GM21390 (cell line): ENCODE results near the gene MEGF11.
"Not testable (repeated sequence)": the region's sequence is repeated elsewhere in the genome, so short reads cannot be mapped to it uniquely, and the experiment has no call there.

Experiments used
- ATAC-seq: cut with Tn5 transposase; IDR thresholded peaks from one replicate; pipeline ENCODE4 v1.9.1; 2021; ENCODE audit not compliant: unreplicated experiment

MEGF11 gene

DNA sequence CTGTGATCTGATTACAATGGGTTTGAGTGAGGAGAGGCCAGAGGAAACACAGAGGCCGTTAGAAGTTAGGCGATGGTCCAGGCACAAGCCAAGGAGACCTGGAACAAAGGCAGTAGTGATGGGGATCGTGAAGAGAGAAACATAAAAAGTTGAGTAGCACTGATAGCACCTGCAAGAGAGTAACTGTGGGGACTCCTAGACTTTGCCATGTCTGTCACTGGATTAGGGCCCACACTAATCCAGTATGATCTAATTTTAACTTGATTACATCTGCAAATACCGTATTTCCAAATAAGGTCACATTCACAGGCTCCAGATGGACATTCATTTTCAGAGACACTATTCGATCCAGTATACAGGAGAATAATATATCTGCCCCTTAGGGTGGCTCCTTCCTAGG, 239.5 kb downstream of the MEGF11 start:
- no peak for ATAC-seq

DNA sequence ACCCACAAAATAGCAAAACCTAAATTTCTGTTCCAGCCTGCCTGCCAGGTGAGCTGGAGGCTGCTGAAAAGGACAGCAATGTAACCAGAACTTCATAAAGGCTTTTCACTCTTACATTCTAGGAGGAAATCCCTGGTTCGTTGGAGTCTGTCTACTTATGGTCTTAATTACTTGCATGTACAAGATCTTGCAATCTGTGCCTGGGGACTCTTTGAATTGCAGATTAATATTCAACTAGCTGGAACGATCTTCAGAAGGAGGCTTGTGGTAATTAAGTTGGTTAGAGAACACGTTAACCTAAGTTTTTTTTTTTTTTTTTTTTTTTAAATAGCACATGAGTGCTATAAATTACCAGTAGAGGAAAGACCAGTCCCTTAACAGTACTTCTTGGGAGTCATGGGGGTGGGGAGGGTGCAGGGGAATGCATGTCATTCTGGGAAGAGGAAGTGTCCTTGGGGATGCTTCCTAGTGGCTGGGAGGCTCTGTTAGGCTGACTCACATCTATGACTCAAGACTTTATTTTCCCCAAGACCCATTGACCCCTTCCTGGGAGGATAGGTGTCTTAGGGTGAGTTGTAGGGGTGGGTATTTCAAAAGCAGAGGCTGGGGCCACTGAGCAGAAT, 244.5 kb downstream of the MEGF11 start:
- no peak for ATAC-seq

DNA sequence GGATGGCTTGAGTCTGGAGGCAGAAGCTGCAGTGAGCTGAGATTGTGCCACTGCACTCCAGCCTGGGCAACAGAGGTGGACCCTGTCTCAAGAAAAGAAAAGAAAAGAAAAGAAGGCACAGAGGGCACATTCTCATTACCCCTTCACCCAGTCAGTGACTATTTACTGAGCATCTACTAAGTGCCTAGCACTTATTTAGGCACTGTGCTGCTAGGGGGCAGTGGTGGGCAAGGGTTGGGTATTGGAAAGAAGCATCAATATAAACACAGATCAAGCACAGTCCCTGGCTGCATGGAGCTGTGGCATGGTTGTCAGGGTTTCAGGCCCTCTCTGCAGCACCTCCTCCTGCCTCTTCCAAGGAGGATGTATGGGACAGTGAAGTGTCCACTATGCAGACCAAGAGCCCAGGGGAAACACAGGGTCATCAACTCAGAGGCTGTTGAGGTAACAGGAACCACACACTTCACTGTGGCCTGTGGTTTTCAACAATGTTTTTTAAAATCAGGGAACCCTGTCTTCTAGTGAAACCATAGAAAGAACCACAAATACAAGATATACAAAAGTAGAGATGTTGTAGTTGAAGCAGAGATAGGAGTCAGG, 245.8 kb downstream of the MEGF11 start:
- no peak for ATAC-seq

GRCh38 chr15:66006986-66007385, 246.6 kb downstream of the MEGF11 start:
- ATAC-seq: no peak

GRCh38 chr15:66004618-66005262, 248.8 kb downstream of the MEGF11 start:
- no peak for ATAC-seq

DNA sequence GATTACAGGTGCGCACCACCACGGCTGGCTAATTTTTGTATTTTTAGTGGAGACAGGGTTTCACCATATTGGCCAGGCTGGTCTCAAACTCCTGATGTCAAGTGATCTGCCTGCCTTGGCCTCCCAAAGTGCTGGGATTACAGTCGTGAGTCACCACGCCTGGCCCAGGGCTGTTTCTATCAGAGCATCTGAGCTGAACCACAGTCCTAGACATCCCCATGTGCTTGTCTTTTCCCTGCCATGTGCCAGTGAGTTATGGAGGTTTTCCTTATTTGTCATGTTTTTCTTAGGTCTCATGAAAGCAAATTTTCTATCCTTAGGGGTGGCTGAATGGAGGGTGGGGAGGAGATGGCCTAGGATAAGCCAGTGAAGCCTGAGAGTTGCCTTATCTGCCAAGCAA, 250.4 kb downstream of the MEGF11 start:
- ATAC-seq: not testable (repeated sequence)

DNA sequence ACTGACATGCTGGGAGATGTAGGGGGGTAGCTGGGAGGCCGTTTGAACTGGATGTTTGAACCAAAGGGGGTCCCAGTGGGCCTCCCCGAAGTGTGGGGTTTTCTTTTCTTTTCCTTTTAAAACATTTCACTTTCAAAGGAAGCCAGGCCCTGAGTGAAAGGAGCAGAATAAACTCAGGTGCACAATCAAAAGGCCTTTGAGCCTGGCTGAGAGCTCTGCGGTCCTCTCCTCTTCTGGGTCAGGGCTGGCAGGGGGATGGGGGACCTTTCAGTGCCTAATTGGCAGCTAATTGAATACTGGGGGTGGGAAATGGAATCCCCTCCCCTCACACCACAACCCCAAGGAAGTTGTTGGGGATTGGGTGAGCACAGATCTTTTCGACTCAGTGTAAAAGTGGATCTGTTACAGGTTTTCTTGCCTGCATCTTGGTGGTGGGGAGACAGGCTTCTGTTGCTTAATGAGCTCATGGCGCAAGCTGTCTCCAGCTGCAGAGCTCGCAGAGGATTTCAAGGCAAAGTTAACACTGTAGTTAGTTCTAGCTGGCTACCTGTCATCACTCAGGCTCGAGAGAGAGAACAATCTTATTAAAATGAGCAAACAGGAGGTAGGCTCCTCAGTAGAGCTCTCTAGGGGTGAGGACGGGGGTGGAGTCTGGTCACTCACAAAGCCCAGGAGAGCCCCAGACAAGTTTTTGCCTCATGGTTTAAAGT, 251.7 kb downstream of the MEGF11 start:
- no peak for ATAC-seq

DNA sequence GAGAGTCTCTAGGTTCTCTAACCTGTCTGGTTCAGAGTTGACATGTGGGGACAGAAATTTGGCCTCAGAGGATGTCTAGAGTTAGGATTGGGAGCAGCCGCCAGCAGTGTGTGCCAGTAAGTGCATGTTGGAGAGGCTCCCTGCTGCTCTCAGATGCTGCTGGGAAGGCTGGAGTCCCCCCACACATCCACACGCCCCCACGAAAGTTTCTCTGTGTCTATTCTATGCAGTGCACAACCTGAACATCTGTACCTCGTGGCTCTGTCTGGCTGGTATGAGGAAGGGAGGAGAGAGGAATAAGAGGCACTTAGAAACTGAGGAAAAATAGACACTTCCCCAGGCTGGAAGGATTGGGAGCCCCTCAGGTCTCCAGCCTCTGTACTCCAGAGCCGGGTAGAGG, 252.5 kb downstream of the MEGF11 start:
- no peak for ATAC-seq

GRCh38 chr15:65998486-65998885, 255.1 kb downstream of the MEGF11 start:
- ATAC-seq: no peak

- no peak for ATAC-seq
These were observed 256.6 kb downstream of the MEGF11 start for GRCh38 chr15:65996901-65997300.

GRCh38 chr15:65994832-65995231, 258.7 kb downstream of the MEGF11 start:
- ATAC-seq: no peak

GRCh38 chr15:65993762-65994161, 259.8 kb downstream of the MEGF11 start:
- no peak for ATAC-seq

DNA sequence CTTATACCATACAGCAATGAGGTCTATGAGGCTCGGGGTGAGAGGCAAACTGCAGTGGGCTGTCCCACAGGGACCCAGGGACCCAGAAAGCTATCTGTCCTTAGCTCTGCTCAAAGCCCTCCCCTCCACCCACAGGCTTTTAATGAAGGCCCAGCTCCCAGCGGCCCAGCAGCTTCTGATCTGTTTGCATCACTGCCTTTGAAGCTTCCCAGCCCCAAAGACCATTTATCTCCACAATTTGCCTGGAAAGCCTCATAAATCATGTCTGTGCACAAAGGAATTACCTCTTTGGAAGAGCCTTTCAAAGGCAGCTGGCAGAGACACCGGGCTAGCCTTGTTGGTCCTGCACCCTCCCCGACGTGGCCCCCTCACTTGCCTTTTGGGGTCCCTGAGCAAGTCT, 260.3 kb downstream of the MEGF11 start:
- no peak for ATAC-seq

DNA sequence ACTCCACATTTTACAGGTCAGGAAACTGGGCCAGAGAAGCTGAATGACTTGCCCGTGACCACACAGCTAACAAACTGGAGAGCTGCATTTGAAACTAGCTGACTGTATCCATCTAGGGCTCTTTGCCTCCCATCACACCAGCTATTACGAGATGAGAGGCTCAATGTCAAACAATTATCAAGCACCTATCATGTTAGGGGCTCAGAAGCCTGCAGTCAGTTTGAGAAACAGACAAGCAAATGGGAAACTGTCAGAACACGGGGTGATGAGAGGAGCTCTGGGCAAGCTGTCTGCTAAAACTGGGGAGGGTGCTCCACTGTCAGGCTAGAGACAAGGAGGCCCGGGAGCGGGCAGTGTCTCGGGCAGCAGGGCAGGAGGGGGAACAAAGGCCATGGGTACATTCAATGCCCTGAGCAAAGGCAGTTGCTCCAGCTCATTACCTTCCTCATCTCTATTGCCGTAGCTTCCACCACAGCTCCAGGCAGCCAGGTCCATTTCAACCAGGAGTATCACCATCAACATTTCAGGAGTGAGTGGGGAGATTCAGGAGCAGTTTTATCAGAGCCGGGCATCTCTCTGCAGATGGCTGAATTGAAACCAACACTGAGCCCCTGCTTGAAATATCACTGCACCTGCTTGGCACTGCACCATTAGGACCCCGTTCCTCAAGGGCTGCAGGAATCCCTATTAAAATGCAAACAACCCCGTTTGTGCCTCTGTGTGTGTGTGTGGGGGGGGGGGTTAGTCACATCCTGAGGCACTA, 261.6 kb downstream of the MEGF11 start:
- ATAC-seq: no peak

DNA sequence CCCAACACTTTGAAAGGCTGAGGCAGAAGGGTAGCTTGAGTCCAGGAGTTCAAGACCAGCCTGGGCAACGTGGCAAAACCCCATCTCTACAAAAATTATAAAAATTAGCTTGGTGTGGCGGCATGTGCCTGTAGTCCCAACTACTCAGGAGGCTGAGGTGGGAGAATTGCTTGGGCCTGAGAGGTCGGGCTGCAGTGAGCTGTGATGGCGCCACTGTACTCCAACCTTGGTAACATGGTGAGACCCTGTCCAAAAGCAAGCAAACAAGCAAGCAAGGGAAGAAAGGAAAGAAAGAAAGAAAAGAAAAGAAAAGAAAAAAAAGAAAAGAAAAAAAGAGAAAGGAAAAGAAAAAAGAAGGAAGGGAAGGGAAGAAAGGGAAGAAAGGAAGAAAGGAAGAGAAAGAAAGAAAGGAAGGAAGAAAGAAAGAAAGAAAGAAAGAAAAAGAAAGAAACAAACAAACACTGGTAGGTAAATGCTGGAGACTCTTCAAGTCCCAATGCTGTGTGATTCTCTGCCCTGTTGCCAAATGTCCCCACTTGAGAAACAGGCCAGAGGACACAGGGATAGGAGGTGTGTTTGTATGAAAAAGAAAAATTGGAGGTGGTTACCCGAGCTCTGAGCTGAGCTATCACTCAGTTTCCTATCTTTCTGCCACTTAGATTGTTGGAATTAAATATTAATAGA, 263.1 kb downstream of the MEGF11 start:
- ATAC-seq: no peak

- ATAC-seq: no peak
These were observed 266.4 kb downstream of the MEGF11 start for GRCh38 chr15:65987100-65987499.

GRCh38 chr15:65986416-65986815, 267.1 kb downstream of the MEGF11 start:
- no peak for ATAC-seq

DNA sequence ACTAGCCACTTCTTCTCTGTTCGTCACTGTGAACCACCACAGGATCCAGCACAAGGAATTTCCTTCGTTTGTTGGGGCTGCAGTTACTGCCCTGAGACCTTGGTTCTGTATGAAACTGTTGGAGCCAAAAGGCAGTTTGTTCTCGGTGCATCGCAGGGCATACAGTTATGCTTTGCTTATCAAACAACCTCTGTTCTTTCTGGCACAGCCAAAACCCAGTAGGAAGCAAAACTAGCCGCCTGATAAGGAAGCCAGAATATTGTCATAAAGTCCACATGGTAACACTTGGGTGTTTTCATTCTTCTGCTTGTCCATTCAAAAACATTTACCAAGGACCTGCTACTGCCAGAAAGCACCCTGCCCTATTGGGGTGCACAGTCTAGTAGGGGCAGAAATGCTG, 268.2 kb downstream of the MEGF11 start:
- no peak for ATAC-seq

- no peak for ATAC-seq
These were observed 270.8 kb downstream of the MEGF11 start for GRCh38 chr15:65982627-65983322.
